ENCODE results near the gene GSN.

Gene GSN

GRCh38 chr9:121323449-121324151, 55.6 kb downstream of the GSN start:
- H3K27me3 ChIP-seq (ENCODE audit: control insufficient read depth, insufficient read depth, low read length, poor library complexity, severe bottlenecking) = no peaks in the 10 kb centered on the region
- H3K4me1 ChIP-seq (ENCODE audit: control insufficient read depth, insufficient read depth, low read length) = peaks cover 9% of the 10 kb centered on the region
- whole genome bisulfite sequencing, 2 experiments = 94% methylated on average over 10 of the region's 10 CpGs
- H3K36me3 ChIP-seq (ENCODE audit: control insufficient read depth, insufficient read depth, low read length) = peaks cover 3% of the 10 kb centered on the region
- H3K27ac ChIP-seq (ENCODE audit: insufficient read depth, low read depth, low read length, poor library complexity, severe bottlenecking) = no peak overlapping the region
- H3K9me3 ChIP-seq (ENCODE audit: control insufficient read depth, low read length) = no peaks in the 10 kb centered on the region
- H3K4me3 ChIP-seq (ENCODE audit: insufficient read depth, low read depth, low read length) = no peak overlapping the region

GRCh38 chr9:121324316-121324715, 56.4 kb downstream of the GSN start:
- 91 to 92% methylated on average over 5 of the region's 5 CpGs for WGBS, 2 experiments

GRCh38 chr9:121324755-121325154, 56.8 kb downstream of the GSN start:
- no peak overlapping the region for H3K4me3 ChIP-seq (ENCODE audit: insufficient read depth, low read depth, low read length)
- H3K9me3 ChIP-seq (ENCODE audit: control insufficient read depth, low read length) = no peaks in the 10 kb centered on the region
- H3K27me3 ChIP-seq (ENCODE audit: control insufficient read depth, insufficient read depth, low read length, poor library complexity, severe bottlenecking) = no peaks in the 10 kb centered on the region
- peaks cover 3% of the 10 kb centered on the region for H3K36me3 ChIP-seq (ENCODE audit: control insufficient read depth, insufficient read depth, low read length)
- peaks cover 9% of the 10 kb centered on the region for H3K4me1 ChIP-seq (ENCODE audit: control insufficient read depth, insufficient read depth, low read length)
- no peak overlapping the region for H3K27ac ChIP-seq (ENCODE audit: insufficient read depth, low read depth, low read length, poor library complexity, severe bottlenecking)
- 84 to 88% methylated on average over 2 of the region's 2 CpGs for WGBS, 2 experiments

More at GRCh38 chr9:121324316-121324715, 56.4 kb downstream of the GSN start:
- Histone ChIP-seq H3K9me3 (ENCODE audit: control insufficient read depth, low read length) (no peaks in the 10 kb centered on the region), H3K27me3 (ENCODE audit: control insufficient read depth, insufficient read depth, low read length, poor library complexity, severe bottlenecking) (no peaks in the 10 kb centered on the region), H3K36me3 (ENCODE audit: control insufficient read depth, insufficient read depth, low read length) (peaks cover 3% of the 10 kb centered on the region), H3K4me1 (ENCODE audit: control insufficient read depth, insufficient read depth, low read length) (peaks cover 9% of the 10 kb centered on the region), H3K4me3 (ENCODE audit: insufficient read depth, low read depth, low read length) (no peak overlapping the region), H3K27ac (ENCODE audit: insufficient read depth, low read depth, low read length, poor library complexity, severe bottlenecking) (no peak overlapping the region)

- Histone ChIP-seq H3K27ac (ENCODE audit: insufficient read depth, low read depth, low read length, poor library complexity, severe bottlenecking) (no peak overlapping the region), H3K4me3 (ENCODE audit: insufficient read depth, low read depth, low read length) (no peak overlapping the region), H3K36me3 (ENCODE audit: control insufficient read depth, insufficient read depth, low read length) (peaks cover 3% of the 10 kb centered on the region), H3K4me1 (ENCODE audit: control insufficient read depth, insufficient read depth, low read length) (peaks cover 9% of the 10 kb centered on the region), H3K9me3 (ENCODE audit: control insufficient read depth, low read length) (no peaks in the 10 kb centered on the region), H3K27me3 (ENCODE audit: control insufficient read depth, insufficient read depth, low read length, poor library complexity, severe bottlenecking) (no peaks in the 10 kb centered on the region)
- WGBS, 2 experiments = 95 to 96% methylated on average over 7 of the region's 7 CpGs
These were observed 57.4 kb downstream of the GSN start for GRCh38 chr9:121325387-121325786.

GRCh38 chr9:121326130-121326838, 58.3 kb downstream of the GSN start:
- H3K4me1 ChIP-seq (ENCODE audit: control insufficient read depth, insufficient read depth, low read length) = peaks cover 9% of the 10 kb centered on the region
- no peaks in the 10 kb centered on the region for H3K9me3 ChIP-seq (ENCODE audit: control insufficient read depth, low read length)
- no peak overlapping the region for H3K4me3 ChIP-seq (ENCODE audit: insufficient read depth, low read depth, low read length)
- H3K36me3 ChIP-seq (ENCODE audit: control insufficient read depth, insufficient read depth, low read length) = peaks cover 3% of the 10 kb centered on the region
- WGBS, 2 experiments = 87 to 89% methylated on average over 19 of the region's 19 CpGs
- H3K27me3 ChIP-seq (ENCODE audit: control insufficient read depth, insufficient read depth, low read length, poor library complexity, severe bottlenecking) = no peaks in the 10 kb centered on the region
- H3K27ac ChIP-seq (ENCODE audit: insufficient read depth, low read depth, low read length, poor library complexity, severe bottlenecking) = no peak overlapping the region

DNA sequence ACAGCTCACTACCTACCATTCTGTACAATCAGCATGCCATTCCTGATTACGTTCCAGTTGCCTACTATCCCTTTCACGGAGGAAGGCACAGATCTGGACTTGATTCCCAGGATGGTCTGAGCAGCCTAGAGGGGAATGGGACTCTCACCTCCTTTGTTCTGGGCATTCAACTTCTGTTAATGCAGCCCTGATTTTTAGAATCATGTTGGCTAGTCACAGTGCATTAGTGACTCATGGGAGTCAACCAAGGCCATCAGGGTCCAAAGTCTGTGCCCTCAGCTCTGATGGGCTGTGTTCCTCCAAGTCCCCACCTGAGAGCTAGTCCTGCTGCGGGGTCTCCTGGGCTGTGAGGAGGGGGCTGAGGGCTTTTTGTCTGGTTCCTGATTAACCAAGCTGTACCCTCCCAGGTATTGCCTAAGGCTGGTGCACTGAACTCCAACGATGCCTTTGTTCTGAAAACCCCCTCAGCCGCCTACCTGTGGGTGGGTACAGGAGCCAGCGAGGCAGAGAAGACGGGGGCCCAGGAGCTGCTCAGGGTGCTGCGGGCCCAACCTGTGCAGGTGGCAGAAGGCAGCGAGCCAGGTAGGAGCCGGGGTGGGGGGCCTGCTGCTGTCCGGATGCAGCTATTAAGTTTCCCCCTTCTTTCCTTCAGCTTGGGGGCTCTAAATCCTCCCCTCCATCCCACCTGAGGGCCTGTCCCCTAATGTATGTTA, 59.1 kb downstream of the GSN start:
- Histone ChIP-seq H3K27me3 (ENCODE audit: control insufficient read depth, insufficient read depth, low read length, poor library complexity, severe bottlenecking) (no peaks in the 10 kb centered on the region), H3K9me3 (ENCODE audit: control insufficient read depth, low read length) (no peaks in the 10 kb centered on the region), H3K27ac (ENCODE audit: insufficient read depth, low read depth, low read length, poor library complexity, severe bottlenecking) (no peak overlapping the region), H3K4me3 (ENCODE audit: insufficient read depth, low read depth, low read length) (no peak overlapping the region), H3K36me3 (ENCODE audit: control insufficient read depth, insufficient read depth, low read length) (peaks cover 3% of the 10 kb centered on the region), H3K4me1 (ENCODE audit: control insufficient read depth, insufficient read depth, low read length) (peaks cover 9% of the 10 kb centered on the region)
- WGBS, 2 experiments = 93% methylated on average over 11 of the region's 11 CpGs

DNA sequence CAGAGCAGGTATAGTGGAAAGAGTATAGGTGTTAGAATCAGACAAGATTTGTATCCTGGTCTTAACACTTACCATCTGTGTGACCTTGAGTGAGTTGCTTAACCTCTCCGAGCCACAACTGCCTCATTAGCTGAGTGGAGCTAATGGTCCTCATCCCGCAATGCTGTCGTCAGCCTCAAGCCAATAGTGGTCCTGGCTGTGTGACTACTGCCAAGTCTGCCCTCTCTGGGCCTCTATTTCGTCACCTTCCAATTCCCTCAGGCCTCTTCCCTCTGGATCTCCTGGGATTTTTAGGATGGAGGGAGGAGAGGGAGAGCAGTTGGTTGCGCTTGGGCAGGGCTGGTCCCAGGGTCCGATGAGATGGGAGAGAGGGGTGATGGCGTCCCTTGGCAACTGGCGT, 60.5 kb downstream of the GSN start:
- WGBS, 2 experiments = 81 to 83% methylated on average over 8 of the region's 8 CpGs
- Histone ChIP-seq H3K27me3 (ENCODE audit: control insufficient read depth, insufficient read depth, low read length, poor library complexity, severe bottlenecking) (no peaks in the 10 kb centered on the region), H3K36me3 (ENCODE audit: control insufficient read depth, insufficient read depth, low read length) (no peaks in the 10 kb centered on the region), H3K4me1 (ENCODE audit: control insufficient read depth, insufficient read depth, low read length) (peaks cover 9% of the 10 kb centered on the region), H3K27ac (ENCODE audit: insufficient read depth, low read depth, low read length, poor library complexity, severe bottlenecking) (no peak overlapping the region), H3K9me3 (ENCODE audit: control insufficient read depth, low read length) (no peaks in the 10 kb centered on the region), H3K4me3 (ENCODE audit: insufficient read depth, low read depth, low read length) (no peak overlapping the region)

- H3K27me3 ChIP-seq (ENCODE audit: control insufficient read depth, insufficient read depth, low read length, poor library complexity, severe bottlenecking) = no peaks in the 10 kb centered on the region
- 94 to 95% methylated on average over 16 of the region's 16 CpGs for WGBS, 2 experiments
These were observed 61.1 kb downstream of the GSN start for GRCh38 chr9:121328876-121329681.

GRCh38 chr9:121331549-121331948, 63.6 kb downstream of the GSN start:
- Histone ChIP-seq H3K9me3 (ENCODE audit: control insufficient read depth, low read length) (no peaks in the 10 kb centered on the region), H3K36me3 (ENCODE audit: control insufficient read depth, insufficient read depth, low read length) (no peaks in the 10 kb centered on the region), H3K27me3 (ENCODE audit: control insufficient read depth, insufficient read depth, low read length, poor library complexity, severe bottlenecking) (no peaks in the 10 kb centered on the region), H3K4me1 (ENCODE audit: control insufficient read depth, insufficient read depth, low read length) (no peaks in the 10 kb centered on the region), H3K27ac (ENCODE audit: insufficient read depth, low read depth, low read length, poor library complexity, severe bottlenecking) (no peak overlapping the region), H3K4me3 (ENCODE audit: insufficient read depth, low read depth, low read length) (no peak overlapping the region)
- WGBS, 2 experiments = 92% methylated on average over 3 of the region's 3 CpGs

More at GRCh38 chr9:121328876-121329681, 61.1 kb downstream of the GSN start:
- Histone ChIP-seq H3K9me3 (ENCODE audit: control insufficient read depth, low read length) (no peaks in the 10 kb centered on the region), H3K36me3 (ENCODE audit: control insufficient read depth, insufficient read depth, low read length) (no peaks in the 10 kb centered on the region), H3K4me1 (ENCODE audit: control insufficient read depth, insufficient read depth, low read length) (peaks cover 9% of the 10 kb centered on the region), H3K4me3 (ENCODE audit: insufficient read depth, low read depth, low read length) (no peak overlapping the region), H3K27ac (ENCODE audit: insufficient read depth, low read depth, low read length, poor library complexity, severe bottlenecking) (no peak overlapping the region)
